DND-41 (cell line): ENCODE data around the gene TGFBR2.

Experiments used
- ATAC-seq: fragments of 200-7000 bp; cut with Tn5 transposase; 3 replicates; pipeline ENCODE4 v1.9.1; 2021; ENCODE audit warnings: low read depth; ENCODE audit not compliant: insufficient read depth
- DNase-seq: peaks from one replicate; pipeline ENCODE4 v3.0.0-alpha.2; 2020
- H2AFZ ChIP-seq: 2 replicates; pipeline ENCODE4 v1.6.0; 2012; ENCODE audit warnings: low read depth, low read length
- H3K27ac ChIP-seq: 2 replicates; pipeline ENCODE4 v1.5.1; 2012; ENCODE audit warnings: low read length, inconsistent platforms
- H3K27me3 ChIP-seq: fragments of 200-600 bp; sonication (generic); 2 replicates; pipeline ENCODE4 v1.6.0; 2012; ENCODE audit warnings: low read length, mild to moderate bottlenecking, inconsistent platforms; ENCODE audit not compliant: insufficient read depth, poor library complexity
- H3K36me3 ChIP-seq: 2 replicates; pipeline ENCODE4 v1.5.1; 2012; ENCODE audit warnings: low read length, inconsistent platforms; ENCODE audit not compliant: insufficient read depth
- H3K4me1 ChIP-seq: 2 replicates; pipeline ENCODE4 v1.5.1; 2012; ENCODE audit warnings: mild to moderate bottlenecking, low read length; ENCODE audit not compliant: insufficient read depth
- H3K4me2 ChIP-seq: 2 replicates; pipeline ENCODE4 v1.6.0; 2012; ENCODE audit warnings: mild to moderate bottlenecking, moderate library complexity, low read length, inconsistent platforms; ENCODE audit not compliant: insufficient read depth
- H3K4me3 ChIP-seq, 2 experiments: fragments of 200-600 bp in 1 of 2; shearing (Covaris generic) in 1 of 2; 2 replicates each; pipeline ENCODE4 v1.5.1; 2012 to 2016; ENCODE audit warnings: inconsistent platforms in 2 of 2, low read length in 2 of 2, mild to moderate bottlenecking in 2 of 2, low read depth in 1 of 2, moderate library complexity in 1 of 2
- H3K79me2 ChIP-seq: 2 replicates; pipeline ENCODE4 v1.6.0; 2012; ENCODE audit warnings: low read length, inconsistent platforms; ENCODE audit not compliant: insufficient read depth
- H3K9ac ChIP-seq: 2 replicates; pipeline ENCODE4 v1.6.0; 2012; ENCODE audit warnings: low read depth, mild to moderate bottlenecking, inconsistent platforms, low read length, moderate library complexity
- H3K9me3 ChIP-seq: 2 replicates; pipeline ENCODE4 v1.5.1; 2012; ENCODE audit warnings: low read length, moderate library complexity, mild to moderate bottlenecking, inconsistent platforms; ENCODE audit not compliant: insufficient read depth, severe bottlenecking
- H4K20me1 ChIP-seq: 2 replicates; pipeline ENCODE4 v1.6.0; 2012; ENCODE audit warnings: low read length; ENCODE audit not compliant: insufficient read depth
- CTCF ChIP-seq: IDR thresholded peaks from 2 replicates; pipeline ENCODE4 v1.5.1; 2012; ENCODE audit warnings: borderline replicate concordance, low read length, moderate library complexity, mild to moderate bottlenecking; ENCODE audit not compliant: poor library complexity, severe bottlenecking; ENCODE audit errors: extremely low read depth
- EZH2 ChIP-seq: IDR thresholded peaks from 3 replicates; pipeline ENCODE4 v1.6.1; 2012; ENCODE audit warnings: borderline replicate concordance, low read depth, mild to moderate bottlenecking, moderate library complexity, low read length, inconsistent platforms; ENCODE audit not compliant: severe bottlenecking

The TGFBR2 gene

GRCh38 chr3:30661098-30661873, 54.9 kb downstream of the TGFBR2 start:
- DNase-seq (no peak), ATAC-seq (no peak)
- H3K4me2 ChIP-seq: no peak overlapping the region
- H3K27me3 ChIP-seq: no peaks in the 10 kb centered on the region
- H3K79me2 ChIP-seq: peaks cover 31% of the 10 kb centered on the region
- H3K9ac ChIP-seq: no peak overlapping the region
- peaks cover 33% of the 10 kb centered on the region for H3K36me3 ChIP-seq
- peaks cover 99% of the 10 kb centered on the region for H3K4me1 ChIP-seq
- peak overlapping the region; percentile 34 for H3K27ac ChIP-seq
- no peaks in the 10 kb centered on the region for H4K20me1 ChIP-seq
- no peak overlapping the region for H3K4me3 ChIP-seq
- no peaks in the 10 kb centered on the region for H3K9me3 ChIP-seq
- H2AFZ ChIP-seq: no peak overlapping the region
- TF ChIP-seq EZH2: no peak
- no peak for TF ChIP-seq CTCF

GRCh38 chr3:30662836-30663235, 56.4 kb downstream of the TGFBR2 start:
- ATAC-seq (no peak), DNase-seq (no peak)
- Histone ChIP-seq H3K9me3 (no peaks in the 10 kb centered on the region), H3K27me3 (no peaks in the 10 kb centered on the region), H2AFZ (no peak overlapping the region), H3K79me2 (peaks cover 22% of the 10 kb centered on the region), H3K36me3 (peaks cover 23% of the 10 kb centered on the region), H3K27ac (peak overlapping the region; percentile 56), H3K4me3 (no peak overlapping the region), H3K4me2 (no peak overlapping the region), H3K9ac (no peak overlapping the region), H3K4me1 (peaks cover 99% of the 10 kb centered on the region), H4K20me1 (no peaks in the 10 kb centered on the region)
- no peak for TF ChIP-seq EZH2

DNA sequence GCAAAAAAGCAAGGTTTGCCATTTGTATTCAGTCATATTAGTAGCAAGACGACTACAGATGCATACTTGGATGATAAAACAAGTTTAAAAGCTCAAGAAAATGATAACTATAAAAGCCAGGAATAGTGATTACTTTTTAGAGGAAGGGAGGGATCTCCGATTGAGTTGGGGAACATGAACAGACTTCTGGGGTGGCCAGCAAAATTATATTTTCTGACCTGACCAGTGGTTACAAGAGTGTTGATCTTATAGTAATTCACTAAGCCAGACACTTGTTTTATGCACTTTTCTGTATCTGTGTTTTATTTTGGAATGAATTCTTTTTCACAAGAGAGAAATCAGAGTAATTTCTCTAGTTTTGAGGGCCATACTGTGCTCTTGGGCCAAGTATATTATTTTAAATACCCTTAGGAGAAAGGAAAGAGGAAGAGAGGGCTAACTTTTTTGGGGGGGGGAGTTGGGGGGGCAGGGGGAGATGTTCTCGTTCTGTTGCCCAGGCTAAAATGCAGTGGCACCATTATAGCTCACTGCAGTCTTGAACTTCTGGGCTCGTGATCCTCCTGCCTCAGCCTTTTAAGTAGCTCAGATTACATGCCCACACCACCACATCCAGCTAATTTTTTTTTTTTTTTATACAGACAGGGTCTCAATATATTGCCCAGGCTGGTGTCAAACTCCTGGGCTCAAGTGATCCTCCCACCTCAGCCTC, 57.3 kb downstream of the TGFBR2 start:
- no peak for DNase-seq
- H3K4me1 ChIP-seq: peaks cover 97% of the 10 kb centered on the region
- ATAC-seq: no peak

More for the DNA sequence above, 57.3 kb downstream of the TGFBR2 start:
- Histone ChIP-seq H4K20me1 (no peaks in the 10 kb centered on the region), H3K36me3 (peaks cover 28% of the 10 kb centered on the region), H3K4me2 (0 out of 2 replicates have a peak overlapping the region, but pooled peaks have one; percentile 47), H3K27ac (peak overlapping the region; percentile 73), H3K4me3 (no peak overlapping the region), H2AFZ (no peak overlapping the region), H3K79me2 (peaks cover 29% of the 10 kb centered on the region), H3K27me3 (no peaks in the 10 kb centered on the region), H3K9ac (no peak overlapping the region), H3K9me3 (no peaks in the 10 kb centered on the region)
- TF ChIP-seq CTCF (no peak), EZH2 (no peak)
